GM12873 (cell line): Measurements from ENCODE around the gene IL1RAPL1.

ENCODE experiments used
- CTCF ChIP-seq: IDR thresholded peaks from 2 replicates; pipeline ENCODE4 v1.5.1; 2012; ENCODE audit warnings: low read depth, mild to moderate bottlenecking, moderate library complexity, low read length, control low read depth; ENCODE audit not compliant: insufficient read depth; ENCODE audit errors: missing control alignments

IL1RAPL1 gene

GRCh38 chrX:29138003-29138402 lies 550.8 kb downstream of the IL1RAPL1 start:
- no peak for TF ChIP-seq CTCF

- TF ChIP-seq CTCF: no peak
Observed at GRCh38 chrX:29143356-29143755, 556.1 kb downstream of the IL1RAPL1 start.

GRCh38 chrX:29143756-29144155 lies 556.5 kb downstream of the IL1RAPL1 start:
- TF ChIP-seq CTCF: no peak

GRCh38 chrX:29145316-29145715 lies 558.1 kb downstream of the IL1RAPL1 start:
- TF ChIP-seq CTCF: no peak

GRCh38 chrX:29148511-29148910 lies 561.3 kb downstream of the IL1RAPL1 start:
- no peak for TF ChIP-seq CTCF

- TF ChIP-seq CTCF: no peak
Observed at GRCh38 chrX:29155286-29155685, 568.0 kb downstream of the IL1RAPL1 start.

- no peak for TF ChIP-seq CTCF
Observed at GRCh38 chrX:29172880-29173279, 585.6 kb downstream of the IL1RAPL1 start.
